GM23338 (cell line): ENCODE measurements around the gene ODAD2. TPM values are rescaled to one million over a fixed set of nuclear protein-coding genes. Genes with fewer than 3 reads are reported as not detected.

ENCODE experiments used
- ATAC-seq: fragments of 200-7000 bp; cut with Tn5 transposase; 3 replicates; pipeline ENCODE4 v1.9.1; 2020
- DNase-seq: peaks from one replicate; pipeline ENCODE4 v3.0.0-alpha.2; 2015; ENCODE audit warnings: low spot score
- H2AFZ ChIP-seq: fragments of 200-600 bp; sonication (generic); 2 replicates; pipeline ENCODE4 v1.8.0; 2016; ENCODE audit warnings: antibody characterized with exemption, mild to moderate bottlenecking, moderate library complexity
- H3F3A ChIP-seq: fragments of 200-600 bp; sonication (generic); replicated peaks from 2 replicates; pipeline ENCODE4 v1.8.0; 2017; ENCODE audit warnings: antibody characterized with exemption, mixed run types, low read depth
- H3K27ac ChIP-seq: fragments of 200-600 bp; sonication (generic); 2 replicates; pipeline ENCODE4 v1.6.1; 2016; ENCODE audit warnings: low read depth
- H3K27me3 ChIP-seq: fragments of 200-600 bp; sonication (generic); 2 replicates; pipeline ENCODE4 v1.8.0; 2016; ENCODE audit warnings: mild to moderate bottlenecking, mixed run types, moderate library complexity; ENCODE audit not compliant: insufficient read depth
- H3K36me3 ChIP-seq: fragments of 200-600 bp; sonication (generic); 2 replicates; pipeline ENCODE4 v1.8.0; 2016; ENCODE audit warnings: mild to moderate bottlenecking; ENCODE audit not compliant: insufficient read depth
- H3K4me1 ChIP-seq: fragments of 200-600 bp; sonication (generic); 2 replicates; pipeline ENCODE4 v1.8.0; 2016; ENCODE audit warnings: mild to moderate bottlenecking, moderate library complexity; ENCODE audit not compliant: insufficient read depth
- H3K4me2 ChIP-seq: fragments of 200-600 bp; sonication (generic); 2 replicates; pipeline ENCODE4 v1.7.1; 2017; ENCODE audit warnings: mixed run types
- H3K4me3 ChIP-seq: fragments of 200-600 bp; sonication (generic); 2 replicates; pipeline ENCODE4 v1.6.1; 2016; ENCODE audit warnings: mixed run types
- H3K79me2 ChIP-seq: fragments of 200-600 bp; sonication (generic); replicated peaks from 2 replicates; pipeline ENCODE4 v1.8.0; 2017; ENCODE audit warnings: mild to moderate bottlenecking; ENCODE audit not compliant: insufficient read depth
- H3K9me2 ChIP-seq: fragments of 200-600 bp; sonication (generic); 2 replicates; pipeline ENCODE4 v1.8.0; 2017; ENCODE audit not compliant: insufficient read depth
- H4K20me1 ChIP-seq: fragments of 200-600 bp; sonication (generic); replicated peaks from 2 replicates; pipeline ENCODE4 v1.8.0; 2017; ENCODE audit warnings: mild to moderate bottlenecking; ENCODE audit not compliant: insufficient read depth
- H3K27ac Mint-ChIP-seq: 2 replicates; pipeline ENCODE4 v1.8.0; 2020; ENCODE audit warnings: inconsistent platforms, mild to moderate bottlenecking, moderate library complexity, mixed read lengths
- H3K27me3 Mint-ChIP-seq: 3 replicates; pipeline ENCODE4 v1.8.0; 2022; ENCODE audit warnings: low read depth, mild to moderate bottlenecking, moderate library complexity, mixed read lengths, inconsistent platforms; ENCODE audit not compliant: insufficient read depth, poor library complexity
- H3K36me3 Mint-ChIP-seq: 3 replicates; pipeline ENCODE4 v1.8.0; 2021; ENCODE audit warnings: low read depth, mild to moderate bottlenecking, inconsistent platforms, moderate library complexity, mixed read lengths
- H3K4me1 Mint-ChIP-seq: 3 replicates; pipeline ENCODE4 v1.8.0; 2020; ENCODE audit warnings: mild to moderate bottlenecking, inconsistent platforms, mixed read lengths
- H3K4me3 Mint-ChIP-seq: 3 replicates; pipeline ENCODE4 v1.8.0; 2021; ENCODE audit warnings: moderate library complexity, mild to moderate bottlenecking, inconsistent platforms, mixed read lengths
- H3K9me3 Mint-ChIP-seq: 3 replicates; pipeline ENCODE4 v1.8.0; 2020; ENCODE audit warnings: moderate library complexity, mild to moderate bottlenecking, inconsistent platforms, mixed read lengths
- CREB1 ChIP-seq: fragments of 250-450 bp; sonication (Bioruptor Pico); IDR thresholded peaks from 2 replicates; pipeline ENCODE4 v1.5.0; 2020; ENCODE audit warnings: low read depth, mild to moderate bottlenecking, moderate library complexity
- CTCF ChIP-seq, 2 experiments: fragments of 200-600 bp in 1 of 2; sonication (generic) in 1 of 2; conservative IDR thresholded peaks; 2 replicates each; pipeline versions ENCODE4 v1.5.1 to v1.6.1; 2016 to 2017; ENCODE audit warnings: antibody characterized with exemption in 2 of 2, low read depth in 2 of 2, mild to moderate bottlenecking in 2 of 2, moderate library complexity in 1 of 2
- ETS1 ChIP-seq: IDR thresholded peaks from 2 replicates; pipeline ENCODE4 v1.6.1; 2016; ENCODE audit warnings: antibody characterized with exemption
- EZH2 ChIP-seq: fragments of 200-600 bp; sonication (generic); IDR thresholded peaks from one replicate; pipeline ENCODE4 v1.8.0; 2017; ENCODE audit warnings: antibody characterized with exemption, mild to moderate bottlenecking, low read depth; ENCODE audit not compliant: unreplicated experiment
- EZH2phosphoT487 ChIP-seq: fragments of 200-600 bp; sonication (generic); IDR thresholded peaks from one replicate; pipeline ENCODE4 v1.8.1; 2018; ENCODE audit warnings: antibody characterized with exemption; ENCODE audit not compliant: unreplicated experiment
- JUNB ChIP-seq: IDR thresholded peaks from one replicate; pipeline ENCODE4 v1.6.1; 2016; ENCODE audit warnings: antibody characterized with exemption; ENCODE audit not compliant: unreplicated experiment
- NANOG ChIP-seq: IDR thresholded peaks from 2 replicates; pipeline ENCODE4 v1.6.1; 2016; ENCODE audit warnings: antibody characterized with exemption, borderline replicate concordance
- POLR2AphosphoS5 ChIP-seq: IDR thresholded peaks from 2 replicates; pipeline ENCODE4 v1.6.1; 2016; ENCODE audit warnings: antibody characterized with exemption, low read depth
- REST ChIP-seq: IDR thresholded peaks from one replicate; pipeline ENCODE4 v1.6.1; 2018; ENCODE audit warnings: antibody characterized with exemption; ENCODE audit not compliant: unreplicated experiment
- STAT1 ChIP-seq: IDR thresholded peaks from one replicate; pipeline ENCODE4 v1.6.1; 2016; ENCODE audit warnings: antibody characterized with exemption; ENCODE audit not compliant: unreplicated experiment
- ZNF114 ChIP-seq: fragments of 250-450 bp; sonication (Bioruptor Pico); IDR thresholded peaks from 2 replicates; pipeline ENCODE4 v1.5.0; 2020; ENCODE audit warnings: mild to moderate bottlenecking, moderate library complexity
- ZNF331 ChIP-seq: fragments of 250-450 bp; sonication (Bioruptor Pico); IDR thresholded peaks from 2 replicates; pipeline ENCODE4 v1.5.0; 2020; ENCODE audit warnings: low read depth, mild to moderate bottlenecking, moderate library complexity
- ZNF462 ChIP-seq: fragments of 250-450 bp; sonication (Bioruptor Pico); IDR thresholded peaks from 2 replicates; pipeline ENCODE4 v1.5.0; 2020; ENCODE audit warnings: mild to moderate bottlenecking, moderate library complexity
- polyA plus RNA-seq: library from polyadenylated mRNA; unstranded; fragments of >200 nt; fragmentation: Nextera tagmentation; extraction: Ambion mirVana; gene quantifications from 2 replicates; pipeline ENCODE4 v1.2.1, GENCODE V29; 2016
- total RNA-seq: library from RNA; depleted of rRNA; stranded (reverse); fragments of >200 nt; shearing (Covaris generic); gene quantifications from 2 replicates; pipeline ENCODE4 v1.2.3, GENCODE V29; 2014

The ODAD2 gene
- total and polyA plus RNA-seq, 2 experiments from 2014 or later, result 2.1 to 3.4 TPM

GRCh38 chr10:28020080-28020860 lies 21.4 kb upstream of the ODAD2 start:
- H3K9me3 Mint-ChIP-seq, result no peaks in the 10 kb centered on the region
- no peaks in the 10 kb centered on the region; the same call in 2 of the 3 replicates for H3K4me1 Mint-ChIP-seq
- H3K9me2 ChIP-seq, result peaks cover 6% of the 10 kb centered on the region; the same call in 1 of the 2 replicates
- no peak overlapping the region for H3K27ac ChIP-seq
- H3K4me1 ChIP-seq, result no peaks in the 10 kb centered on the region
- no peaks in the 10 kb centered on the region for H3K27me3 ChIP-seq
- H4K20me1 ChIP-seq, result no peaks in the 10 kb centered on the region
- DNase-seq (no peak), ATAC-seq (no peak)
- no peaks in the 10 kb centered on the region for H3K79me2 ChIP-seq
- no peak overlapping the region for H3K27ac Mint-ChIP-seq
- no peaks in the 10 kb centered on the region for H3F3A ChIP-seq
- H3K4me3 ChIP-seq, result no peak overlapping the region
- no peak overlapping the region for H3K4me2 ChIP-seq
- H3K36me3 Mint-ChIP-seq, result no peaks in the 10 kb centered on the region
- no peak overlapping the region for H3K4me3 Mint-ChIP-seq
- no peaks in the 10 kb centered on the region for H3K27me3 Mint-ChIP-seq
- no peak for TF ChIP-seq ZNF331 (CRISPR knock-in tag)
- no peak for TF ChIP-seq CREB1 (CRISPR knock-in tag)
- no peak for TF ChIP-seq EZH2
- TF ChIP-seq ZNF462 (CRISPR knock-in tag), result no peak
- no peak for TF ChIP-seq ETS1
- no peak for TF ChIP-seq POLR2AphosphoS5
- TF ChIP-seq REST, result no peak
- TF ChIP-seq JUNB, result no peak
- no peak for TF ChIP-seq CTCF (conservative IDR thresholded peaks at IDR 0.05; ENCODE audit: low read depth in 2 of 2)
- no peak for TF ChIP-seq NANOG
- no peak for TF ChIP-seq EZH2phosphoT487
- TF ChIP-seq ZNF114 (CRISPR knock-in tag), result no peak
- TF ChIP-seq STAT1, result no peak
- no peaks in the 10 kb centered on the region for H3K36me3 ChIP-seq
- H2AFZ ChIP-seq, result peak overlapping the region; percentile 53
